ENCODE measurements around the gene C9orf152. TPM values are rescaled to one million over a fixed set of nuclear protein-coding genes. Genes with fewer than 3 reads are reported as not detected.

Gene C9orf152
- total RNA-seq, 2 donors from 2014 or later, result not detected

- no peak overlapping the region for H3K4me3 ChIP-seq
- no peak for DNase-seq (ENCODE audit: low spot score)
- no peaks in the 10 kb centered on the region for H3K27me3 ChIP-seq
- H3K27ac ChIP-seq, result no peak overlapping the region
- TF ChIP-seq CTCF (IDR thresholded peaks at IDR 0.05), result no peak
- peaks cover 4% of the 10 kb centered on the region for H3K36me3 ChIP-seq
- H3K4me1 ChIP-seq, result peaks cover 0 to 69% of the 10 kb centered on the region in 2 donors
- H3K9me3 ChIP-seq, result no peaks in the 10 kb centered on the region
Observed at GRCh38 chr9:110157823-110158664, 49.9 kb downstream of the C9orf152 start.

- H3K27me3 ChIP-seq, result no peaks in the 10 kb centered on the region
- H3K4me1 ChIP-seq, result peaks cover 0 to 81% of the 10 kb centered on the region in 2 donors
- no peak overlapping the region for H3K4me3 ChIP-seq
- no peak for DNase-seq (ENCODE audit: low spot score)
- TF ChIP-seq CTCF (IDR thresholded peaks at IDR 0.05), result no peak
- H3K36me3 ChIP-seq, result peaks cover 4% of the 10 kb centered on the region
- no peaks in the 10 kb centered on the region for H3K9me3 ChIP-seq
- H3K27ac ChIP-seq, result no peak overlapping the region
Observed at GRCh38 chr9:110156902-110157301, 51.1 kb downstream of the C9orf152 start.

DNA sequence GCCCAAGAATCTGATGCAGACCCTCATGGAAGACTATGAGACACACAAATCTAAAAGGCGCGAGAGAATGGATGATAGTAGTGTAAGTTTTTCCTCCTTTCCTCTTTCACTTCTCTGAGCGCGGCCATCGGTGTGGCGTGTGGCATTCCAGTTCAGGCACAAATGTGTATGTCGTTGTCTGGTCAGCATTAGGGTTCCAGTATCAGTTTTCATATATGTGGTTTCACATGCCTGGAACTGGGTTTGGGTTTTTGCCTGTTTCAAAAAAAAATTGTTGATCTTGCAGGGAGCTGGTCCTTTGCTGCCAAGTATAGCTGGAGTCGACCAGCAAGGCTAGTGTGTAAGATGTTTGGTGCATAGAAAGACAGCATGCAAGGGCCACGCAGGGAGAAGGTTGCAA, 51.5 kb downstream of the C9orf152 start:
- DNase-seq (ENCODE audit: low spot score), result no peak
- no peak overlapping the region for H3K4me3 ChIP-seq
- TF ChIP-seq CTCF (IDR thresholded peaks at IDR 0.05), result no peak
- H3K36me3 ChIP-seq, result peaks cover 4% of the 10 kb centered on the region
- peaks cover 0 to 85% of the 10 kb centered on the region in 2 donors for H3K4me1 ChIP-seq
- no peaks in the 10 kb centered on the region for H3K9me3 ChIP-seq
- no peak overlapping the region for H3K27ac ChIP-seq
- no peaks in the 10 kb centered on the region for H3K27me3 ChIP-seq

DNA sequence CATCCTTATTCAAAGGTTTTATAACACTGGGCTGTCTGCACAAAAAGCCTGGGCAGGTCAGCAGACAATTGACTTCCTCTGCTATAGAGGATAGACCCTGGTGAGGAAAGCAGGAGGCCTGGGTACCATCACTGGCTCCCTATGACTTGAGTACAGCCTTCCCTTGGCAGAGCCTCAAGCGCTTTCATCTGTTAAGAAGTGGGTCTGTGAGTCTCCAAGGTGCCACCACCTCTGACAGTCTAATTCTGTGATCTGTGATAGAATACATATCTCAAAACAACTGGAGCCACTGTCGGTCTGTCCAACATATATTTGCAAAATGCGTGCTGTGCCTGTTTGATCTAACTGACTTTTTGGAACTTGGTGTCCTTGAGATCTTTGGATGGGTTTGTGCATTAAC, 52.2 kb downstream of the C9orf152 start:
- H3K4me1 ChIP-seq, result peaks cover 0 to 86% of the 10 kb centered on the region in 2 donors
- H3K4me3 ChIP-seq, result no peak overlapping the region
- no peak for TF ChIP-seq CTCF (IDR thresholded peaks at IDR 0.05)
- no peaks in the 10 kb centered on the region for H3K9me3 ChIP-seq
- no peak overlapping the region for H3K27ac ChIP-seq
- H3K27me3 ChIP-seq, result no peaks in the 10 kb centered on the region
- no peak for DNase-seq (ENCODE audit: low spot score)
- peaks cover 4% of the 10 kb centered on the region for H3K36me3 ChIP-seq

- Histone ChIP-seq H3K27me3 (no peaks in the 10 kb centered on the region), H3K36me3 (peaks cover 11% of the 10 kb centered on the region), H3K4me1 (peaks cover 0 to 85% of the 10 kb centered on the region in 2 donors), H3K9me3 (no peaks in the 10 kb centered on the region), H3K4me3 (no peak overlapping the region), H3K27ac (no peak overlapping the region)
- no peak for TF ChIP-seq CTCF (IDR thresholded peaks at IDR 0.05)
- no peak for DNase-seq (ENCODE audit: low spot score)
Observed at GRCh38 chr9:110153431-110153830, 54.5 kb downstream of the C9orf152 start.
